Measurements from ENCODE around the gene CPN2. TPM values are rescaled to one million over a fixed set of nuclear protein-coding genes. Genes with fewer than 3 reads are reported as not detected.

Gene CPN2
- total and polyA plus RNA-seq, 2 experiments from 2014 or later = 0.36 to 0.88 TPM

DNA sequence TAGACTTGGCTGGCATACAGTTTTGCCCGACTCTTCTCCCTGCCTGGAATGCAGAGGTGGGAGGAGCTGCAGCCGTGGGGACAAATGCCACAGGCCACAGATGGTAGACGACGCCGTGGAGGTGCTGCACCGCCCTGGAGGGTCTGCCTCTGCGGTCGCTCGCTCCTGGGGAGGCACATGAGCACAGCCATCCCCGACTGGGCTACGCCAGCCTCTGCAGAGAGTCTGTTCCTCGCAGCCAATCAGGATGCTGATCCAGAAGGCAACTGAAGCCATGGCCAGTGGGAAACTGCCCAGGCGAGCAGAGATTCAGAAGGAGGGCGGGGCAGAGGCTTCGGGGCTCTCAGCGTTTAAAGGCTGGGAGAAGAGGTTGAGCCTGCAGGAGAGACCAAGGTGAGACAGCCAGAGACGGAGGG is 30.3 kb upstream of the CPN2 start:
- TF ChIP-seq, protein P1, sequence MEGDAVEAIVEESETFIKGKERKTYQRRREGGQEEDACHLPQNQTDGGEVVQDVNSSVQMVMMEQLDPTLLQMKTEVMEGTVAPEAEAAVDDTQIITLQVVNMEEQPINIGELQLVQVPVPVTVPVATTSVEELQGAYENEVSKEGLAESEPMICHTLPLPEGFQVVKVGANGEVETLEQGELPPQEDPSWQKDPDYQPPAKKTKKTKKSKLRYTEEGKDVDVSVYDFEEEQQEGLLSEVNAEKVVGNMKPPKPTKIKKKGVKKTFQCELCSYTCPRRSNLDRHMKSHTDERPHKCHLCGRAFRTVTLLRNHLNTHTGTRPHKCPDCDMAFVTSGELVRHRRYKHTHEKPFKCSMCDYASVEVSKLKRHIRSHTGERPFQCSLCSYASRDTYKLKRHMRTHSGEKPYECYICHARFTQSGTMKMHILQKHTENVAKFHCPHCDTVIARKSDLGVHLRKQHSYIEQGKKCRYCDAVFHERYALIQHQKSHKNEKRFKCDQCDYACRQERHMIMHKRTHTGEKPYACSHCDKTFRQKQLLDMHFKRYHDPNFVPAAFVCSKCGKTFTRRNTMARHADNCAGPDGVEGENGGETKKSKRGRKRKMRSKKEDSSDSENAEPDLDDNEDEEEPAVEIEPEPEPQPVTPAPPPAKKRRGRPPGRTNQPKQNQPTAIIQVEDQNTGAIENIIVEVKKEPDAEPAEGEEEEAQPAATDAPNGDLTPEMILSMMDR (IDR thresholded peaks at IDR 0.05; ENCODE audit: low read depth, low read length) = no peak
- no peak for DNase-seq (ENCODE audit: low read depth in 1 of 2, low spot score in 1 of 2)
- Histone ChIP-seq H3K27ac (no peak overlapping the region), H3K36me3 (no peaks in the 10 kb centered on the region), H3K4me1 (ENCODE audit: low read depth) (peaks cover 6% of the 10 kb centered on the region), H3K4me3 (no peak overlapping the region), H3K27me3 (no peaks in the 10 kb centered on the region), H3K9me3 (ENCODE audit: low read depth) (no peaks in the 10 kb centered on the region)

DNA sequence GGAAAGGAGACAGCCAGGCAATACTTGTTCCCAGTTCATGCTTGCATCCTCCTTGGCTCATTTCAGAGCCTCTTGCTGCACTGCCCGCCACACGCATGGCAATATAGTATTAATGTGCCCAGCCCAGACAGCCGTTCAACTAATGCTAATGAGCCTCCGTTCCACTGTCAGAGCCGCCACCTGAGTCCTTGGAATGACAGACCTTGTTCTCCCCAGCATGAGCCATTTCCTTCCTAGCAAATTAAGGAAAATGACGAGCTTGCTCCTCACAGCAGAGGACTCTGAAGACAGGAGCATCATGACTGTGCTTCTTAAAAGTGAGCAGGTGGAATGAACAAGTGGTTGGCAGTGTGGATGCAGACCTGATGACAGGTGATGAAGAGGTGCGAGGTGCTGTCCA is 29.2 kb upstream of the CPN2 start:
- peaks cover 6% of the 10 kb centered on the region for H3K4me1 ChIP-seq (ENCODE audit: low read depth)
- DNase-seq (ENCODE audit: low read depth in 1 of 2, low spot score in 1 of 2) = no peak

DNA sequence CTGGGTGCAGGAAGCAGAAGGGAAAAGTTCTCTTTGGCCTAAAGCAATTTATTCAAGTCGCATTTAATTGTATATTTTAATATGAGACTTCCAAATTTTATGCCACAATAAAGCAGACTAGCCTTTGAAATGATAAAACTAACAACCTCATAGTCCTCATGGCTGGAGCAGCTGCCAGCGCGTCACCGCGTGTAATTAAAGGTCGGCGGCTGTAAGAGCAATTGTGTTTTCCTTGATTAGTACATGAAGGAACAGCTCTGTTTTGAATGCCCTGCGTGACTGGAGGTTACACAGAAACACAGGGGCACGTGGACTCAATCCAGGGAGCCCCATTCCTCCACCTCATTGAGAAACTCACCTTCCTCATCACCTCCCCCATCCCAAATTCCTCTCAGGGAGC is 28.5 kb upstream of the CPN2 start:
- Histone ChIP-seq H3K4me1 (ENCODE audit: low read depth) (peaks cover 6% of the 10 kb centered on the region), H3K36me3 (no peaks in the 10 kb centered on the region), H3K27me3 (no peaks in the 10 kb centered on the region), H3K4me3 (no peak overlapping the region), H3K27ac (no peak overlapping the region), H3K9me3 (ENCODE audit: low read depth) (no peaks in the 10 kb centered on the region)
- no peak for DNase-seq (ENCODE audit: low read depth in 1 of 2, low spot score in 1 of 2)
- TF ChIP-seq, protein P1 (IDR thresholded peaks at IDR 0.05; ENCODE audit: low read depth, low read length) = no peak

More for the DNA sequence above, 29.2 kb upstream of the CPN2 start:
- Histone ChIP-seq H3K4me3 (no peak overlapping the region), H3K9me3 (ENCODE audit: low read depth) (no peaks in the 10 kb centered on the region), H3K36me3 (no peaks in the 10 kb centered on the region), H3K27me3 (no peaks in the 10 kb centered on the region), H3K27ac (no peak overlapping the region)
- TF ChIP-seq, protein P1 (IDR thresholded peaks at IDR 0.05; ENCODE audit: low read depth, low read length) = no peak

DNA sequence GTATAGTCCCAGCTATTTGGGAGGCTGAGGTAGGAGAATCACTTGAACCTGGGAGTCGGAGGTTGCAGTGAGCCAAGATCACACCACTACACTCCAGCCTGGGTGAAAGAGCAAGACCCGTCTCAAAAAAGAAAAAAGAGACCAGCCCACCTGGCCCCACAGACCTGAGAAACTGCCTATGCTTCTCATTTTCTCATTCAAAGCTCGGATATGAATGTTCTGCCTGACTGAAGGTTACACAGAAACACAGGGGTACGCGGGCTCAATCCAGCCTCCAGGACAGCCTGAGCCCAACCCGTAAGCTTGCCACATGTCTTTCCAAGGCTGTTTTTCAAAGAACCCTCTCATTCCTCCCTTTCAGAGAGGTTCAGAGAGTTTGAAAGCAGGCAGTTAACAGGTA is 28.1 kb upstream of the CPN2 start:
- no peaks in the 10 kb centered on the region for H3K36me3 ChIP-seq
- H3K4me3 ChIP-seq = no peak overlapping the region
- H3K4me1 ChIP-seq (ENCODE audit: low read depth) = peaks cover 6% of the 10 kb centered on the region
- H3K27me3 ChIP-seq = no peaks in the 10 kb centered on the region
- TF ChIP-seq, protein P1 (IDR thresholded peaks at IDR 0.05; ENCODE audit: low read depth, low read length) = no peak
- H3K27ac ChIP-seq = no peak overlapping the region
- H3K9me3 ChIP-seq (ENCODE audit: low read depth) = no peaks in the 10 kb centered on the region
- no peak for DNase-seq (ENCODE audit: low read depth in 1 of 2, low spot score in 1 of 2)

DNA sequence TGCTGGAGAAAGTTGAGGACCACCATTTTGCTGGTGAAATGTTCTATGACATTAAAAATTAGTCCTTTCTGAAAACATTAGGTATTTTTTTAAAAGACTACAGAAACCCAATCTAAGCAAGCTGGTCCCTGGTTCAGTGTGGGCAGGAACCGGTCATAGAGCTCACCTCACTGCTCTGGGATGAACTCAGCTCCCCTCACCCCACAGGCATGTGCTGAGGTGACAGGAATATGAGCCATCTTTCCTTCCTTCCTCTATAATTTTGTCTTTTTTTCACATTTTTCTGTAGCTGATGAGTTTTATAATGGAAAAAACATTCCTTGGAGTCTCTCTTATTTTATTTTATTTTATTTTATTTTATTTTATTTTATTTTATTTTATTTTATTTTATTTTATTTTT is 26.6 kb upstream of the CPN2 start:
- Histone ChIP-seq H3K27ac (no peak overlapping the region), H3K4me3 (no peak overlapping the region), H3K9me3 (ENCODE audit: low read depth) (no peaks in the 10 kb centered on the region), H3K4me1 (ENCODE audit: low read depth) (peaks cover 6% of the 10 kb centered on the region), H3K36me3 (no peaks in the 10 kb centered on the region), H3K27me3 (no peaks in the 10 kb centered on the region)
- TF ChIP-seq, protein P1 (IDR thresholded peaks at IDR 0.05; ENCODE audit: low read depth, low read length) = no peak
- no peak for DNase-seq (ENCODE audit: low read depth in 1 of 2, low spot score in 1 of 2)

DNA sequence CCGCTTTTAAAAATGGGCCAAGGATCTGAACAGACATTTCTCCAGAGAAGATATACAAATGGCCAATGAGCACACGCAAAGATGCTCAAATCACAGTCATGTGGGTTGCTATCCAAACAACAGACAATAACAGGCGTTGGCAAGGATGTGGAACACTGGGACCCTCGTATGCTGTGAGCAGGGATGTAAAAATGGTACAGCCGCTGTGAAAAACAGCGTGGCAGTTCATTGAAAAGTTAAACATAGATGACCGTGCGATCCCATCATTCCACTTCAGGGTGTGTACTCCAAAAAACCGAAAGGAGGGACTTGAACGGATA is 25.1 kb upstream of the CPN2 start:
- DNase-seq (ENCODE audit: low read depth in 1 of 2, low spot score in 1 of 2) = no peak
- Histone ChIP-seq H3K27me3 (no peaks in the 10 kb centered on the region), H3K4me1 (ENCODE audit: low read depth) (peaks cover 6% of the 10 kb centered on the region), H3K36me3 (no peaks in the 10 kb centered on the region), H3K4me3 (no peak overlapping the region), H3K27ac (no peak overlapping the region), H3K9me3 (ENCODE audit: low read depth) (no peaks in the 10 kb centered on the region)
- TF ChIP-seq, protein P1 (IDR thresholded peaks at IDR 0.05; ENCODE audit: low read depth, low read length) = no peak

Data from cardiac muscle cell (in vitro differentiated cells and primary cell).